ENCODE data around the gene SLC27A3. TPM values are rescaled to one million over a fixed set of nuclear protein-coding genes. Genes with fewer than 3 reads are reported as not detected.
"Not testable (repeated sequence)": the region's sequence is repeated elsewhere in the genome, so short reads cannot be mapped to it uniquely, and the experiment has no call there.

The SLC27A3 gene
- total RNA-seq, 1 donor = 6.9 TPM

DNA sequence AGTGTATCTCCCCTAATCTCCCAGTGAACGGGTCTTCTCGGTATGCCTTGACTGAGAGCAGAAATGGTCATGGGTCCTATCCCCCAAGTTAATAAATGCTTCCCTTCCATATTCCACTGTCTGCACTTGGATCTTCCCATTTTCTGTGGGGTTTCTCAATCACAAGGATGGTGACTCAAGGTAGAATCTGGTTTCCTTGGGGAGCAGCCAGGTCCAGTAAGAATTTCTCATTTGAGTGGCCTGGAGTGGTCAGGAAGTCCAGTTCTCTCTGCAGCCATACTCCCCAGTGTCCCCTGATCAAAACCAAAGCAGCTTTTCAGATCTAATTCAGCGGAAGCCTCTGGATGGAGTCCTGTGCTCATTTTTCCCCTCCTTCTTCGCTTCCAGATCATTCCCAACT, 14.8 kb upstream of the SLC27A3 start:
- DNase-seq (ENCODE audit: low read depth) = no peak
- TF ChIP-seq CTCF (IDR thresholded peaks at IDR 0.05; ENCODE audit: insufficient read depth, low read depth, low read length) = no peak
- H3K4me3 ChIP-seq (ENCODE audit: low read depth, low read length) = no peak overlapping the region

GRCh38 chr1:153763365-153764225, 11.6 kb upstream of the SLC27A3 start:
- DNase-seq (ENCODE audit: low read depth) = no peak
- H3K4me3 ChIP-seq (ENCODE audit: low read depth, low read length) = no peak overlapping the region
- no peak for TF ChIP-seq CTCF (IDR thresholded peaks at IDR 0.05; ENCODE audit: insufficient read depth, low read depth, low read length)

DNA sequence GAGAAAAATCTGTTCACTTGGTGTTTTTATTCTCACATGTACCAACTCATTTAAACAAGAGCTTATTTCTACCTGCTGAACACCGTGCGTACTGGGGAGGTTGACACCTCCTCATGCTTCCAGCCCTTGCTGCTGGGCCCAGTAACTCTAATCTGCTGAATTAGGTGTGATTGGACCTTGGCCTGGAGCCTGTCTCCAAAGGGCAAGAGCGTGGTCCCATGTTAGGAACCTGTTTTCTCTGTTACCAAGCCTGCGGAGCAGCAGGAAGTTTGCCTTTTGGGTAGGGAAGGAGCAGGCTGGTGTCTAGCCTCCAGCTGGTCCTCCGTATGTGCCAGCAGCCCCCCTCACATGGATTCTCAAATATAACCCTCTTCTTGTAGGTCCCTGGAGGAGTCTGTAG, 10.9 kb upstream of the SLC27A3 start:
- H3K4me3 ChIP-seq (ENCODE audit: low read depth, low read length) = no peak overlapping the region
- DNase-seq (ENCODE audit: low read depth) = no peak
- TF ChIP-seq CTCF (IDR thresholded peaks at IDR 0.05; ENCODE audit: insufficient read depth, low read depth, low read length) = no peak

GRCh38 chr1:153766663-153767062, 8.5 kb upstream of the SLC27A3 start:
- DNase-seq (ENCODE audit: low read depth); H3K4me3 ChIP-seq (ENCODE audit: low read depth, low read length): not testable (repeated sequence)

- H3K4me3 ChIP-seq (ENCODE audit: low read depth, low read length) = no peak overlapping the region
- no peak for DNase-seq (ENCODE audit: low read depth)
- no peak for TF ChIP-seq CTCF (IDR thresholded peaks at IDR 0.05; ENCODE audit: insufficient read depth, low read depth, low read length)
These were observed 7.7 kb upstream of the SLC27A3 start for GRCh38 chr1:153767519-153767918.

GRCh38 chr1:153768316-153769181, 6.7 kb upstream of the SLC27A3 start:
- TF ChIP-seq CTCF (IDR thresholded peaks at IDR 0.05; ENCODE audit: insufficient read depth, low read depth, low read length) = no peak
- H3K4me3 ChIP-seq (ENCODE audit: low read depth, low read length) = no peak overlapping the region
- DNase-seq (ENCODE audit: low read depth) = no peak

DNA sequence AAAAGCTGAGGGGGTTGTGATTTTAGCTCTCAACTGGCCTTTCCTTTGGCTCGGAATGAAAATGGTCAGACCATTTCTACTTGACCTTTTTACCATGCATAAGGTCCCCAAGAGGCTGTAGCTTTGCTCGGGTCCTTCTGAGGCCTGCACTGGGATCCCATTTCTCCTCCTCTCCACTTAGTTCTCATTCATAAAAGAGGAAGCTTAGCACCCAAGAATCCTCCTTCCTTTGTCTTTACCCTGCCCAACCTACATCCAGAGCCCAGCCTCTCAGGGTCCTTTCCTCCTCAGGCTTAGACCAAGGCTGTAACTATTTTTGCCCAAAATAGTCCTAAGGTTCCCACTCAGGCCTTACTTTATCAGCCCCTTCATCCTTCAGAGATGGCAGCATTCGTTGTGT, 6.0 kb upstream of the SLC27A3 start:
- DNase-seq (ENCODE audit: low read depth) = no peak
- no peak for TF ChIP-seq CTCF (IDR thresholded peaks at IDR 0.05; ENCODE audit: insufficient read depth, low read depth, low read length)
- no peak overlapping the region for H3K4me3 ChIP-seq (ENCODE audit: low read depth, low read length)

All from fibroblast of villous mesenchyme (primary cell).